Activated CD8-positive, alpha-beta memory T cell treated with anti-CD3 and anti-CD28 coated beads, Interleukin-2, amount 10 ng/mL, durations not matched to agents 7 days and 5 days (primary cell): Measurements from ENCODE around the gene STX19. TPM values are rescaled to one million over a fixed set of nuclear protein-coding genes. Genes with fewer than 3 reads are reported as not detected.
A peak's percentile ranks its signal among the peaks of the same experiment; 100 is the strongest.
"Not testable (repeated sequence)": the region's sequence is repeated elsewhere in the genome, so short reads cannot be mapped to it uniquely, and the experiment has no call there.

ENCODE experiments used
- ATAC-seq: fragments of 150-1000 bp; cut with Tn5 transposase; one replicate; pipeline ENCODE4 v1.10.0; 2021; ENCODE audit warnings: moderate library complexity
- CTCF ChIA-PET: fragments of 350-600 bp; sonication (Branson Sonifier 250); formaldehyde crosslinking; loops from one replicate; lab custom pipeline; 2021; ENCODE audit warnings: antibody characterized with exemption; lab: Charles Lee
- DNase-seq: peaks from one replicate; pipeline ENCODE4 v3.0.0-alpha.2; 2020
- H3K27ac Mint-ChIP-seq: one replicate; pipeline ENCODE4 v1.8.0; 2021; ENCODE audit warnings: mild to moderate bottlenecking, mixed read lengths
- H3K27me3 Mint-ChIP-seq: one replicate; pipeline ENCODE4 v1.8.0; 2021; ENCODE audit warnings: mixed read lengths
- H3K36me3 Mint-ChIP-seq: one replicate; pipeline ENCODE4 v1.8.0; 2021; ENCODE audit warnings: mild to moderate bottlenecking, mixed read lengths
- H3K4me1 Mint-ChIP-seq: one replicate; pipeline ENCODE4 v1.8.0; 2021; ENCODE audit warnings: mixed read lengths
- H3K4me3 Mint-ChIP-seq: one replicate; pipeline ENCODE4 v1.8.0; 2021; ENCODE audit warnings: mild to moderate bottlenecking, moderate library complexity, mixed read lengths
- H3K9me3 Mint-ChIP-seq: one replicate; pipeline ENCODE4 v1.8.0; 2022; ENCODE audit warnings: low read depth, mixed read lengths
- total RNA-seq, 2 experiments: library from RNA; stranded (reverse); gene quantifications; one replicate each; pipeline ENCODE4 v1.2.3, GENCODE V29; 2021

The STX19 gene
- total RNA-seq, 2 experiments from 2014 or later, result not detected

GRCh38 chr3:93988283-93988682 is 40.1 kb downstream of the STX19 start:
- CTCF ChIA-PET, result interaction anchor here (1.1 kb wide), 1 partner anchor 14 kb away, joined by 3 read pairs; no protein-coding TSS in a partner anchor
- H3K9me3 Mint-ChIP-seq, result no peaks in the 10 kb centered on the region

DNA sequence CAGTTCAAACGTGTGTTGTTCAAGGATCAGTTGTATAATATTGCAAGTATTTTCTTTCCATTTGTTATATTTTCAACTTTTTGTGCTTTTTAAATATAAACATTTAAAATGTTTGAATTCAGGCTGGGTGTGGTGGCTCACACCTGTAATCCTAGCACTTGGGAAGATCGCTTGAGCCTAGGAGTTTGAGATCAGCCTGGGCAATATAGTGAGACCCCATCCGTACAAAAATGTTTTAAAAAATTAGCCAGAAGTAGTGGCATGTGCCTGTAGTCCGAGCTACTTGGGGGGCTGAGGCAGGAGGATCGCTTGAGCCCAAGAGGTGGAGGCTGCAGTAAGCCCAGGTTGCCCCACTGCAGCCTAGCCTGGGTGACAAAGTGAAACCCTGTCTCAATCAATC is 43.8 kb downstream of the STX19 start:
- ATAC-seq (no peak), DNase-seq (no peak)
- H3K27me3 Mint-ChIP-seq, result no peaks in the 10 kb centered on the region
- no peaks in the 10 kb centered on the region for H3K36me3 Mint-ChIP-seq
- CTCF ChIA-PET, result no interaction called here
- no peak overlapping the region for H3K4me3 Mint-ChIP-seq
- H3K9me3 Mint-ChIP-seq, result no peaks in the 10 kb centered on the region
- H3K4me1 Mint-ChIP-seq, result peaks cover 16% of the 10 kb centered on the region
- no peak overlapping the region for H3K27ac Mint-ChIP-seq

More at GRCh38 chr3:93988283-93988682, 40.1 kb downstream of the STX19 start:
- Mint-ChIP-seq H3K27ac (no peak overlapping the region), H3K27me3 (no peaks in the 10 kb centered on the region), H3K4me1 (no peaks in the 10 kb centered on the region), H3K36me3 (no peaks in the 10 kb centered on the region), H3K4me3 (no peak overlapping the region)
- DNase-seq, result no peak
- no peak for ATAC-seq

- CTCF ChIA-PET, result no interaction called here
- DNase-seq, result no peak
- ATAC-seq, result no peak
- H3K4me3 Mint-ChIP-seq, result no peak overlapping the region
- no peaks in the 10 kb centered on the region for H3K36me3 Mint-ChIP-seq
- peaks cover 20% of the 10 kb centered on the region for H3K4me1 Mint-ChIP-seq
- H3K9me3 Mint-ChIP-seq, result no peaks in the 10 kb centered on the region
- H3K27ac Mint-ChIP-seq, result no peak overlapping the region
- H3K27me3 Mint-ChIP-seq, result no peaks in the 10 kb centered on the region
Observed at GRCh38 chr3:93983408-93983807, 45.0 kb downstream of the STX19 start.

DNA sequence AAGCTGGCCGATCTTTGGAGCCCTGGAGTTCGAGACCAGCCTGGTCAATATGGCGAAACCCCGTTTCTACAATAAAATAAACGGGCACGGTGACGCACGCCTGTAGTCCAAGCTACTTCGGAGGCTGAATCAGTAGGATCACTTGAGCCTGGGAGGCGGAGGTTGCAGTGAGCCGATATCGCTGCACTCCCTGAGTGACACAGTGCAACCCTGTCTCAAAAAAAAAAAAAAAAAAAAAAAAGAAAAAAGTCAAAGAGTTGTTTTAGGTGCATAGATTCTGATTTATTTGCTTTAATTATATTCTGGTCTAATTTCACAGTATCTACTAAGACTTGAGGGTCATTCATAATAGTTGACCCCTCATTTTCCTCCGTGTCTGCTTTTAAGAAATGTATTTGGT is 46.7 kb downstream of the STX19 start:
- Mint-ChIP-seq H3K4me3 (peak overlapping the region; percentile 26), H3K36me3 (no peaks in the 10 kb centered on the region), H3K4me1 (peaks cover 20% of the 10 kb centered on the region), H3K9me3 (no peaks in the 10 kb centered on the region), H3K27me3 (no peaks in the 10 kb centered on the region), H3K27ac (no peak overlapping the region)
- ATAC-seq (no peak), DNase-seq (no peak)
- CTCF ChIA-PET, result interaction anchor here (0.6 to 0.9 kb wide), 2 partner anchors 85 to 953 kb away, joined by 3 read pairs; no protein-coding TSS in a partner anchor

GRCh38 chr3:93979850-93980676 is 48.3 kb downstream of the STX19 start, which contains the start of gene ARL13B:
Gene ARL13B (plus strand): TSS chr3:93980155. CDS start chr3:93980424, 269 bp downstream.
- Mint-ChIP-seq H3K4me3 (peak within 1 kb of the TSS; percentile 80), H3K27ac (peak within 1 kb of the TSS; percentile 80), H3K27me3 (no peaks in the 10 kb centered on the region), H3K4me1 (peaks cover 20% of the 10 kb centered on the region), H3K36me3 (no peaks in the 10 kb centered on the region), H3K9me3 (no peaks in the 10 kb centered on the region)
- DNase-seq (peak; percentile 98), ATAC-seq (peak; percentile 100)
- CTCF ChIA-PET, result interaction anchor here (0.8 to 1.0 kb wide), 5 partner anchors 9 to 270 kb away, joined by 3 to 5 read pairs (median 4); partner anchors contain the start of genes DHFR2 and NSUN3

DNA sequence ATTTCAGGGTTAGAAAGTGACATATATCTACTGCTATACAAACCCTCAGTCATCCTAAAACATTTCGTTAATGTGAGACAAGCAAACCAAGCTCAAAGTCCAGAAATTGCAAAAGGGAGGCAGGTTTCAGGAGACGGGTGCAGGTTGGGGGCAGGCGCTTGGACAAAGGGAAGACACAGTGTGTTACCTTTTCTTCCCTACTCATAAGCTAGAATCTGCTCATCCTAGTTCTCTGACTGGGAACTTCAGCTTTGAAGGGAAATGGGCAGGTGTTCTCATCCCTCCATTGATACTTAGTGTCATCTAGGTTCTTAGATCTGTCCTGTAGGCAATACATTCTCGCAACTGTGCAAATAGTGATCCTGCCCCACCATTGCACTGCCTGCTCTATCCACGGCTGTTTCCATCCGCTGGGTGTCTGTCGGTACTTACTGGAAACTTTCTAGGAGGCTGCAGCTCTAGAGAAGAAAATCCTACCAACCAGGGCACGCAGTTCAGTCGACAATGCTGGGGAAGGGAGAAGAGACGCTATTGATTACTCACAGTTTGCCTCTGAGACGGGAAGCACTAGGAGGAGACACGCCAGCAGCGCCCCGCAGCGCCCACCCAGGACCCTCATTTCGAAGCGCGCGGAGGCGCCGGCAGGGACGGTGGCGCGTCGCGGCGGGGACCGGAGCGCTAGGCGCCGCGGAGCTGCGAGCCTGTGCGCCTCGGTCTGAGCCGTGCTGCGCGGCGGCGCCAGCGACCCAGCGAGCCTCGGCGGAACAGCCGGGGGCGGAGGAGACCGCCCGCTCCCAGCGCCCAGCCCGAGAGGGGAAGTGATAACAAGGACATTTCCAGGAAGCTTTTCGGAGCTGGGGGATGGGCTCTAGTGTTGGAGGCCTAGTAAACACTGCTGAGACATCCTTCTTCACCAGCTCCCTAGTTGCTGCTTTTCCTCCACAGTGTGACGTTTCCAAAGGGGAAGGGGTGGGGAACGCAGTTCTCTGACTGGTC is 55.0 kb downstream of the STX19 start, which contains the start of gene PROS1:
TSS of gene PROS1 (minus strand) at position 766 of the 996 bp plus-strand sequence. CDS start at position 619, 147 bp downstream.
- CTCF ChIA-PET, result interaction anchor here (0.5 to 0.9 kb wide), 2 partner anchors 90 to 1899 kb away, joined by 3 read pairs; partner anchors contain the start of genes DHFR2 and NSUN3
- ATAC-seq, result peak; percentile 96
- Mint-ChIP-seq H3K27ac (peak within 1 kb of the TSS; percentile 52), H3K4me3 (peak within 1 kb of the TSS; percentile 77), H3K4me1 (peaks cover 10% of the 10 kb centered on the region), H3K27me3 (peaks cover 7% of the 10 kb centered on the region), H3K9me3 (no peaks in the 10 kb centered on the region), H3K36me3 (no peaks in the 10 kb centered on the region)
- DNase-seq, result peak; percentile 61

DNA sequence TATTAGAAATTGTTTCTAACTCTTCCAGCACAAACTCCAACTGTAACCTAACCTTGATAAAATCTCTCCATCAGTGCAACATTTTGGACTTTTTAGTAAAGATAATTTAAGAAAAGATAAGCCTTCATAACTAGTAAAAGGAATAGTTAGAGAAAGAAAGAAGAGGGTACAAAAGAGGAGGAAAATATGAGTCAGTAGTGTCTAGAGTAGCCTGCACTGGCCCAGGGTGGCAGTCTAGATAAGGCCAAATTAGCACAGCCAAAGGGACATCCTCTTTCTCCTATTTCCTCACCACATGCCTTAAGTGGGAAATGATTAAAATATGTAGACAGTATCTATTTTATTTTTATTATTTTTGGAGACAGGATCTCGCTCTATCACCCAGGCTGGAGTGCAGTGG is 58.4 kb downstream of the STX19 start:
- peaks cover 10% of the 10 kb centered on the region for H3K4me1 Mint-ChIP-seq
- ATAC-seq (no peak), DNase-seq (no peak)

GRCh38 chr3:93969443-93969842 is 59.0 kb downstream of the STX19 start:
- DNase-seq, result no peak
- ATAC-seq, result no peak
- no peak overlapping the region for H3K27ac Mint-ChIP-seq
- no peaks in the 10 kb centered on the region for H3K36me3 Mint-ChIP-seq
- H3K4me3 Mint-ChIP-seq, result no peak overlapping the region
- H3K27me3 Mint-ChIP-seq, result peaks cover 10% of the 10 kb centered on the region
- CTCF ChIA-PET, result no interaction called here
- H3K9me3 Mint-ChIP-seq, result no peaks in the 10 kb centered on the region
- peaks cover 10% of the 10 kb centered on the region for H3K4me1 Mint-ChIP-seq

More for the DNA sequence above, 58.4 kb downstream of the STX19 start:
- CTCF ChIA-PET, result no interaction called here
- no peak overlapping the region for H3K27ac Mint-ChIP-seq
- no peaks in the 10 kb centered on the region for H3K36me3 Mint-ChIP-seq
- no peak overlapping the region for H3K4me3 Mint-ChIP-seq
- no peaks in the 10 kb centered on the region for H3K9me3 Mint-ChIP-seq
- peaks cover 10% of the 10 kb centered on the region for H3K27me3 Mint-ChIP-seq

DNA sequence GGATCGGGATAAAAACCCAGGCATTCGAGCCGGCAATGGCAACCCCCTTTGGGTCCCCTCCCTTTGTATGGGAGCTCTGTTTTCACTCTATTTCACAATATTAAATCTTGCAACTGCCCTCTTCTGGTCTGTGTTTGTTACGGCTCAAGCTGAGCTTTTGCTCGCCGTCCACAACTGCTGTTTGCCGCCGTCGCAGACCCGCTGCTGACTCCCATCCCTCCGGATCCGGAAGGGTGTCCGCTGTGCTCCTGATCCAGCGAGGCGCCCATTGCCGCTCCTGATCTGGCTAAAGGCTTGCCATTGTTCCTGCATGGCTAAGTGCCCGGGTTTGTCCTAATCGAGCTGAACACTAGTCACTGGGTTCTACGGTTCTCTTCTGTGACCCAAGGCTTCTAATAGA is 63.3 kb downstream of the STX19 start:
- ATAC-seq, H3K27me3 Mint-ChIP-seq, H3K36me3 Mint-ChIP-seq, H3K4me1 Mint-ChIP-seq, H3K9me3 Mint-ChIP-seq, DNase-seq, H3K4me3 Mint-ChIP-seq, CTCF ChIA-PET, H3K27ac Mint-ChIP-seq: not testable (repeated sequence)

Other genes with a start within 250 kb of the STX19 start
- under 1 TPM; 0.50 to 0.84 TPM for gene PROS1, start 54.7 kb downstream of the STX19 start, total RNA-seq
- gene ARL13B, start 48.4 kb downstream of the STX19 start, total RNA-seq, result 10 to 100 TPM; 13.8 to 15.6 TPM
- gene DHFR2, start 34.3 kb upstream of the STX19 start, total RNA-seq, result 10 to 100 TPM in 1 of 2 experiments, 1 to 10 TPM in 1; 7.0 to 11.8 TPM
- gene NSUN3, start 34.5 kb upstream of the STX19 start, total RNA-seq, result 10 to 100 TPM; 15.0 to 15.3 TPM